ENCODE measurements around the gene CAMK1D. TPM values are rescaled to one million over a fixed set of nuclear protein-coding genes. Genes with fewer than 3 reads are reported as not detected.

Gene CAMK1D
- total RNA-seq, 1 experiment from 2014 or later: 0.63 TPM

DNA sequence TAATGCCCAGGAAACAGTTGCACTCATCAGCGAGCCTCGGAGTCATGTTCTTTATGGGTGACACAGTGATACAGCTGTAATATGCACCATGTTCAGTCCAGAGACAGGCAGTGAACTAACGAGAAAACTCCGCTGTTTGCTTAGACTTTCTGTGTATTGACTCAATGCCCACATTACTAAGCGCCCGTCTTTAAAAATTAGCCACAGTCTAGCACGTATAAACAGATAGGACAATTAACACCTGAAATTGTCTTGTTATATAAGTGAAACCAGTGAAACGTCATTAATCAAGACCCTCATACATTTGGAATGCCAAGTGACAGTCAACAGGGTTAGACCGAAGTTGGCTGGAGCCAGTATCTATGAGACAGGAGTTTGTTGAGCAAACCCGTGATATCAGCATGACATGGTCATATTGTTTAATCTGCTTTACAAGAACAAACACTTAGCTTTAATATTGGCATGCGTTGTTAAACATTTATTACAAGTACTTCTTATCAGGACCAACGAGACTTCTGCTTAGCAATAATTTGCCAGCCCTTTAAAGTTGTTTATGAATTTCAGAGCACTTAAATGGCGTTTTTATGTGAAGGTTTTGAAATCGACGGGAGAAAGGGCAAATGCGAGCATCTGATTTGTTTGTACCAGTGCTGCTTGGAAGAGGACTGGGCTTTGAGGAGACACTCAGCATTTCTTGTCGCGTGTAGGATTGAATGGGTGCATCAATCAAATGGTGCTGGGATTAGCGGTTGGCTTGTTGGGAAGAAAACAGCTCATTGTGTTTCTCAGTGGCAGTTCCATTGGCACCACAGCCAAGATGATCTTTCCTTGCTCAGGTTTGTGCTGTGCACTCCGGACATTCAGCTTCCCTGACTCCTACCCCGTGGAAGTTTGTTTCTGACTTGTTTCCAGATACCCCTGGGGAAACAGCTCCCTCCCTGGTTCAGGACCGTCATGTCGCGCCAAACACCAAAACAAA, 56.3 kb downstream of the CAMK1D start:
- Histone ChIP-seq H3K4me3 (ENCODE audit: low read length) (no peak overlapping the region), H3K79me2 (ENCODE audit: low read length) (no peaks in the 10 kb centered on the region), H3K27ac (ENCODE audit: low read length) (no peak overlapping the region), H3K4me1 (ENCODE audit: low read length) (no peaks in the 10 kb centered on the region), H3K27me3 (ENCODE audit: low read length) (no peaks in the 10 kb centered on the region), H3K9me3 (ENCODE audit: low read length) (no peaks in the 10 kb centered on the region), H3K9me2 (replicated peaks; ENCODE audit: insufficient read depth, low read length) (no peaks in the 10 kb centered on the region), H2AFZ (ENCODE audit: low read length) (no peak overlapping the region), H3K9ac (ENCODE audit: low read length) (no peak overlapping the region), H4K20me1 (ENCODE audit: insufficient read depth, low read depth, low read length) (no peaks in the 10 kb centered on the region), H3K4me2 (ENCODE audit: low read depth, low read length, poor library complexity, severe bottlenecking) (no peak overlapping the region), H3K36me3 (ENCODE audit: insufficient read depth, low read length) (no peaks in the 10 kb centered on the region)
- DNase-seq: no peak

GRCh38 chr10:12406764-12407400, 57.5 kb downstream of the CAMK1D start:
- Histone ChIP-seq H3K79me2 (ENCODE audit: low read length) (no peaks in the 10 kb centered on the region), H4K20me1 (ENCODE audit: insufficient read depth, low read depth, low read length) (no peaks in the 10 kb centered on the region), H3K9me2 (replicated peaks; ENCODE audit: insufficient read depth, low read length) (no peaks in the 10 kb centered on the region), H2AFZ (ENCODE audit: low read length) (no peak overlapping the region), H3K4me1 (ENCODE audit: low read length) (no peaks in the 10 kb centered on the region), H3K4me2 (ENCODE audit: low read depth, low read length, poor library complexity, severe bottlenecking) (no peak overlapping the region), H3K36me3 (ENCODE audit: insufficient read depth, low read length) (no peaks in the 10 kb centered on the region), H3K9ac (ENCODE audit: low read length) (no peak overlapping the region), H3K4me3 (ENCODE audit: low read length) (no peak overlapping the region), H3K27me3 (ENCODE audit: low read length) (no peaks in the 10 kb centered on the region), H3K9me3 (ENCODE audit: low read length) (no peaks in the 10 kb centered on the region), H3K27ac (ENCODE audit: low read length) (no peak overlapping the region)
- DNase-seq: no peak

GRCh38 chr10:12408472-12408871, 59.1 kb downstream of the CAMK1D start:
- Histone ChIP-seq H3K27me3 (ENCODE audit: low read length) (no peaks in the 10 kb centered on the region), H3K79me2 (ENCODE audit: low read length) (no peaks in the 10 kb centered on the region), H3K9me3 (ENCODE audit: low read length) (no peaks in the 10 kb centered on the region), H4K20me1 (ENCODE audit: insufficient read depth, low read depth, low read length) (no peaks in the 10 kb centered on the region), H3K4me1 (ENCODE audit: low read length) (no peaks in the 10 kb centered on the region), H3K36me3 (ENCODE audit: insufficient read depth, low read length) (no peaks in the 10 kb centered on the region), H3K4me3 (ENCODE audit: low read length) (no peak overlapping the region), H3K27ac (ENCODE audit: low read length) (no peak overlapping the region), H3K9me2 (replicated peaks; ENCODE audit: insufficient read depth, low read length) (no peaks in the 10 kb centered on the region), H2AFZ (ENCODE audit: low read length) (no peak overlapping the region), H3K9ac (ENCODE audit: low read length) (no peak overlapping the region), H3K4me2 (ENCODE audit: low read depth, low read length, poor library complexity, severe bottlenecking) (no peak overlapping the region)
- DNase-seq: no peak

DNA sequence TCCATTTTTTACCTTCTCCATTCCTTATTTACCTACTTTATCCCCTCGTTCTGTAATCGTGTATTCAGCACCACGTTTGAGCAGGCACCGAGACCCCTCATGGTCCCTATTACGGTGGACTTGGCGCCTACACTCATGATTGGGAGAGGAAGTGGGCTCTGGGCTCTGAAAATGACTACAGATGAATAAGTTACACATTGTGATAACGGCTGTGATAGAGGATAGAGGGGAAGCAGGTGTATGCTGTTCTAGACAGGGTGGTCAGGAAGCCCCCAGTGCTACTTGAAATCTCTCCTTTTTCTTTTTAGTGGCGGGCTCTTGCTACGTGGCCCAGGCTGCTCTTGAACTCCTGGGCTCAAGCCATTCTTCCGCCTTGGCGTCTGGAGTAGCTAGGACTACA, 59.8 kb downstream of the CAMK1D start:
- Histone ChIP-seq H3K4me2 (ENCODE audit: low read depth, low read length, poor library complexity, severe bottlenecking) (no peak overlapping the region), H3K9me3 (ENCODE audit: low read length) (no peaks in the 10 kb centered on the region), H3K27ac (ENCODE audit: low read length) (no peak overlapping the region), H3K36me3 (ENCODE audit: insufficient read depth, low read length) (no peaks in the 10 kb centered on the region), H3K4me1 (ENCODE audit: low read length) (no peaks in the 10 kb centered on the region), H3K9me2 (replicated peaks; ENCODE audit: insufficient read depth, low read length) (no peaks in the 10 kb centered on the region), H3K9ac (ENCODE audit: low read length) (no peak overlapping the region), H4K20me1 (ENCODE audit: insufficient read depth, low read depth, low read length) (no peaks in the 10 kb centered on the region), H2AFZ (ENCODE audit: low read length) (no peak overlapping the region), H3K4me3 (ENCODE audit: low read length) (no peak overlapping the region), H3K27me3 (ENCODE audit: low read length) (no peaks in the 10 kb centered on the region), H3K79me2 (ENCODE audit: low read length) (no peaks in the 10 kb centered on the region)
- DNase-seq: no peak

DNA sequence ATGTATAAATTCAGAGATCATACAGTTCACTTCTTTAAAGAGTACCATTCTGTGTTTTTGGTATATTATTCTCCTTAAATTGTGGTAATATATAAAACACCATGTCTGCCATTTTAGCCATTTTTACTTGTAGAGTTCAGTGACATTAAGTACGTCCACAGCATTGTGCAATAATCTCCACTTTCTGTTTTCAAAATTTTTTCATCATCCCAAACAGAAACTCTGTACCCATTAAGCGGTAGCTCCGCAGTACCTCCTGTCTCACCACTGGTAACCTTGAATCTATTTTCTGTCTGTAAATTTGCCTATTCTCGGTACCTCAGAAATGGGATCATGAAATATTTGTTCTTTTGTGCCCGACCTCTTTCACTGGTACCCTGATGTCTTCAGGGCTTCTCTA, 60.3 kb downstream of the CAMK1D start:
- Histone ChIP-seq H3K27ac (ENCODE audit: low read length) (no peak overlapping the region), H3K4me3 (ENCODE audit: low read length) (no peak overlapping the region), H3K9me2 (replicated peaks; ENCODE audit: insufficient read depth, low read length) (no peaks in the 10 kb centered on the region)

DNA sequence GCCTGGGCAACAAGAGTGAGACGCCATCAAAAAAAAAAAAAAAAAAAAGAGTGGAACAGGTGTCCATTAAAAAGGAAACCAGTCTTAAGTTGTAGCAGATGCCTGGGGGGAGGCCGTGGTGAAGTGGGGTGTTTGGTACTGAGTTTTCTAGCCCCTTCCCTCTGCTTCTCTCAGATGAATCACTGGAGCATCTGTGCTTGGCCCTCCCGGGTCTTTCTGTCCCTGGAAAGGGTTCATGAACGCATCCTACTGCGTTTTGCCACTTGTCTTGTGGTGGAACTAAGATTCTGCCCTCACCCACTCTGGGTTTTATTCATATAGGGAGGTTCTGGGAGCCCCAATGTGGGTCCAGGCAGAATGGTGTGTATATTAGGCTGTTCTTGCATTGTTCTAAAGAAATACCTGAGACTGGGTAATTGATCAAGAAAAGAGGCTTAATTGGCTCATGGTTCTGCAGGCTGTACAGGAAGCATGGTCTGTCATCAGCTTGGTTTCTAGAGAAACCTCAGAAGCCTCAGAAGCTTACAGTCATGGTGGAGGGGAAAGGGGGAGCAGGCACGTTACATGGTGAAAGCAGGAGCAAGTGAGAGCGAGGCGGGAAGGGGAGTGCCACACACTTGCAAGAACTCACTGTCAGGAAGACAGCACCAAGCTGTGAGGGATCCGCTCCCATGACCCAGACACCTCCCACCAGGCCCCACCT, 63.5 kb downstream of the CAMK1D start:
- Histone ChIP-seq H3K9ac (ENCODE audit: low read length) (no peak overlapping the region), H3K79me2 (ENCODE audit: low read length) (no peaks in the 10 kb centered on the region), H3K27ac (ENCODE audit: low read length) (no peak overlapping the region), H3K27me3 (ENCODE audit: low read length) (no peaks in the 10 kb centered on the region), H3K9me2 (replicated peaks; ENCODE audit: insufficient read depth, low read length) (no peaks in the 10 kb centered on the region), H3K4me2 (ENCODE audit: low read depth, low read length, poor library complexity, severe bottlenecking) (no peak overlapping the region), H3K4me3 (ENCODE audit: low read length) (no peak overlapping the region), H4K20me1 (ENCODE audit: insufficient read depth, low read depth, low read length) (no peaks in the 10 kb centered on the region), H2AFZ (ENCODE audit: low read length) (no peak overlapping the region), H3K36me3 (ENCODE audit: insufficient read depth, low read length) (no peaks in the 10 kb centered on the region), H3K4me1 (ENCODE audit: low read length) (no peaks in the 10 kb centered on the region), H3K9me3 (ENCODE audit: low read length) (no peaks in the 10 kb centered on the region)
- DNase-seq: no peak

More for the DNA sequence above, 60.3 kb downstream of the CAMK1D start:
- Histone ChIP-seq H3K9me3 (ENCODE audit: low read length) (no peaks in the 10 kb centered on the region), H3K36me3 (ENCODE audit: insufficient read depth, low read length) (no peaks in the 10 kb centered on the region), H4K20me1 (ENCODE audit: insufficient read depth, low read depth, low read length) (no peaks in the 10 kb centered on the region), H3K4me1 (ENCODE audit: low read length) (no peaks in the 10 kb centered on the region), H3K27me3 (ENCODE audit: low read length) (no peaks in the 10 kb centered on the region), H3K9ac (ENCODE audit: low read length) (no peak overlapping the region), H3K79me2 (ENCODE audit: low read length) (no peaks in the 10 kb centered on the region), H3K4me2 (ENCODE audit: low read depth, low read length, poor library complexity, severe bottlenecking) (no peak overlapping the region), H2AFZ (ENCODE audit: low read length) (no peak overlapping the region)
- DNase-seq: no peak

- H3K4me2 ChIP-seq (ENCODE audit: low read depth, low read length, poor library complexity, severe bottlenecking): no peak overlapping the region
- no peaks in the 10 kb centered on the region for H3K4me1 ChIP-seq (ENCODE audit: low read length)
- no peak for DNase-seq
- H3K9me2 ChIP-seq (replicated peaks; ENCODE audit: insufficient read depth, low read length): no peaks in the 10 kb centered on the region
- H3K79me2 ChIP-seq (ENCODE audit: low read length): no peaks in the 10 kb centered on the region
- no peaks in the 10 kb centered on the region for H4K20me1 ChIP-seq (ENCODE audit: insufficient read depth, low read depth, low read length)
- no peak overlapping the region for H3K27ac ChIP-seq (ENCODE audit: low read length)
- H3K4me3 ChIP-seq (ENCODE audit: low read length): no peak overlapping the region
- H3K9me3 ChIP-seq (ENCODE audit: low read length): no peaks in the 10 kb centered on the region
- no peak overlapping the region for H3K9ac ChIP-seq (ENCODE audit: low read length)
- H3K27me3 ChIP-seq (ENCODE audit: low read length): no peaks in the 10 kb centered on the region
- no peaks in the 10 kb centered on the region for H3K36me3 ChIP-seq (ENCODE audit: insufficient read depth, low read length)
- no peak overlapping the region for H2AFZ ChIP-seq (ENCODE audit: low read length)
Observed at GRCh38 chr10:12413369-12413711, 64.0 kb downstream of the CAMK1D start.
